ENCODE results near the gene PLP1.
"Not testable (repeated sequence)": the region's sequence is repeated elsewhere in the genome, so short reads cannot be mapped to it uniquely, and the experiment has no call there.

The PLP1 gene, protein sequence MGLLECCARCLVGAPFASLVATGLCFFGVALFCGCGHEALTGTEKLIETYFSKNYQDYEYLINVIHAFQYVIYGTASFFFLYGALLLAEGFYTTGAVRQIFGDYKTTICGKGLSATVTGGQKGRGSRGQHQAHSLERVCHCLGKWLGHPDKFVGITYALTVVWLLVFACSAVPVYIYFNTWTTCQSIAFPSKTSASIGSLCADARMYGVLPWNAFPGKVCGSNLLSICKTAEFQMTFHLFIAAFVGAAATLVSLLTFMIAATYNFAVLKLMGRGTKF

DNA sequence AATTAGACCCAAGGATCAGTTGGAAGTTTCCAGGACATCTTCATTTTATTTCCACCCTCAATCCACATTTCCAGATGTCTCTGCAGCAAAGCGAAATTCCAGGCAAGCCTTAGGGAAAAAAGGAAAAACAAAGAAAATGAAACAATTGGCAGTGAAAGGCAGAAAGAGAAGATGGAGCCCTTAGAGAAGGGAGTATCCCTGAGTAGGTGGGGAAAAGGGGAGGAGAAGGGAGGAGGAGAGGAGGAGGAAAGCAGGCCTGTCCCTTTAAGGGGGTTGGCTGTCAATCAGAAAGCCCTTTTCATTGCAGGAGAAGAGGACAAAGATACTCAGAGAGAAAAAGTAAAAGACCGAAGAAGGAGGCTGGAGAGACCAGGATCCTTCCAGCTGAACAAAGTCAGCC, at the start of gene PLP1:
PLP1 (plus strand) TSS at position 295 of the 400 bp plus-strand sequence. CDS start 156 bp downstream, outside the sequence.
- no peak for DNase-seq

DNA sequence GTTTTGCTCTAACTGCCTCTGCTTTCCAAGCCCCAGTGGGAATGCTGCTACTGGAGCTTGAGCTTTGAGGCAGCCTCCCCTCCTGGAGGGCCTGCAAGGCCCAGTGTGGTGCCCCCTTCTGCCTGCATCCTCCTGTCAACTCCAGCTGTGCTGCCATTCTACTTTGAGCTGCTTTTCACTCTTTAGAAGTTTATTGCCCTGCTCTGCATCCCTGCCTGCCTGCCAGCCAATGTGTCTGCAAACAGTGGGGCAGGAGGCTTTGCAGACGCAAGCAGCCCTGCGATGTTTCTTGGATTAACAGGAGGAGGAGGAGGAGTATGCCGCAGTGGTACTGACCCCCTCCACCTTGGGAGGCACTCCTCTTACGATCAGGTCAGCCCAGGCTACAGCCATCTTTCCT, 49.5 kb upstream of the PLP1 start:
- DNase-seq: no peak

DNA sequence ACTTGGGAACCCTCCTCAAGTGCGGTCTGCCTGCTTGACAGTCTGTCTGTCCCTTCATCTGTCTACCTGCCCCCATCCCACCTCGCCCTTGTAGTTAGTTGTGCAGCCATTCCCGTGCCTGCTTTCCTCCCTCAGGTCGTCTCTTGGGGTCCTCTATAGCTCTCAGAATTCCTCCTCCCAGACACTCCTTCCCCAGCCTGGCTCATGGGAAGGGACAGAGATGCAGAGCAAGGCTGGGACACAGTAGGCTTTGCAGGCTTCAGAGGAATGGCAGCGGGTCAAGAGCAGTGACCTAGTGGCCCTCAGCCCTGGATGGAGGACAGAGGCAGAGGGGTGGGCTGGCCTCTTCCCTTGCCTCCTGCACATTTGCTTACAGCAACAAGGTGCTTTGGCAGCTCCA, 47.6 kb upstream of the PLP1 start:
- DNase-seq: no peak

DNA sequence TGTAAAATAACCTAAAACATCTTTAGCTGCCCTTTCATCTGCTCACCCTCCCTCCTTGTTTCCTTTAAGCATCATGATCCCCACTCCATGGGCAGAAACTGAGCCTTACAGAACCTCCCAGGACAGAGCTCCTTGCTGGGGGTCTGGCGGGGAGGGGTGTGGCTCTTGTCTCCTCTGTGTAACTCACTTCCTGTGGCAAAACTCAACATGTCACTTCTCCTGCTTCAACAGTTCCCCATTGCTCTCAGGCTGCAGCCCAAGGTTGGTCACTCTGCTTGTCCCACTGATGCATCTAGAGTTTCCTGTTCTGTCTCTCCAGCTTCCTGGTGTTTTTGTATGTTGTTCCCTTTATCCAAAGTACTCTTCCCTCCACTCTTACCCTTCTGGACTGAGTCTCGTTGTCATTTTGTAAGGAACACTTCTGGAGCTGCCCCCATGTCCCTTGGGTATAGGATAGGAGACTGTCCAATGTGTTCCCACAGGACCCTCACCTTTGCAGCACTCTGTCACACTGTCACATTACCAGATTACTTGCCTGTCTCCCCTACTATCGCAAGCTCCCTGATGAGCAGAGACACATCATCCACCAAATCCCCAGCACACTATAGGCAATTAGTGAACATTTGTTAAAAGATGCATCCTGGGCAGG, 46.4 kb upstream of the PLP1 start:
- no peak for DNase-seq

DNA sequence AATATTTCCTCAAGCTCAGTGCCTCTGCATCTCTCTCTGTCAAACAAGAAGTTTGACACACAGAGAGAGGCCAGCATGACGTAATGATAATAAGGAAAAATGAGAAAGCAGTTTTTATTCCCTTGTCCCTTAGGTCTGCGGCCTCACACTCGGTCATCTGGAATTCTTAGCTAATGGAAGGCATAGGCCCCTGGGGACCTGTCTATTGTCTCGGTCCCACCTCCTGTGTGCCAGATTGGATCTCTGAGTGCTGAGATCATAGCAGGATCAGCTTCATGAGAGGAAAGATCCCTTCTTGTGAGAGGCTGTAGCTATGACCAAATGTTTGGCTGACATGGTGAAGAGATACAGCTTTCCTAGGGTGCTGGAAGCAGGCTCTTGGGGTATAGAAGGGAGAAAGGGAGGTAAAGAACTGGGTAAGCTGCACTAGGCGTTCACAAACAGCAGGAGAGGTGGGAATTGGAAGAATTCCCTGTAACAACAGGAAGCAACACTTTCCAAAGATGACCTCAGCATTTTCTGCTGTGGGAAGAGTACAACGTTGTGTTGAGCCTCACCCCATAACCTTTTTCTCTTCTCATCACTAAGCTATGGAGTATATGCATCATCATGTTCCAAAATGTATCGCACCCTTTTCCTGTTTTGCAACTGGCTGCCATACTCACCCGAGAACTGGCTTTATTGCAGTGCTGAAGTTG, 45.7 kb upstream of the PLP1 start:
- DNase-seq: no peak

DNA sequence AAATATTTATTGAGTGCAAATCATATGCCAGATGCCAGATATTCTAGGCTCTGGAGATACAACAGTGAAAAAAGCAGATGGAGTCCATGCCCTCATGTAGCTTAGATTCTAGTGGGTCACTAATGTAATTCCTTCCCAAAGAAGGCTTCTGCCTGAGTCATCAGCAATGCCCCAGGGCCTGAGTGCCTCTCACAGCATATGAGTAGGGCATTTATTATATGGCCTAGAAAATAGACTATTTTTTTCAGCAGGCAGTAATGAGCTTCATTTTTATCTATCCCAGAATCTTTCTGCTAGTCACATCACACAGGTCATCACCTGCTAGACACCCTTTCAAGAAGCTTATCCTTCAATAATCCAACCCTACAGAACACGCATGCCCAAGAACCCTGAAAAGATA, 43.6 kb upstream of the PLP1 start:
- DNase-seq: no peak

DNA sequence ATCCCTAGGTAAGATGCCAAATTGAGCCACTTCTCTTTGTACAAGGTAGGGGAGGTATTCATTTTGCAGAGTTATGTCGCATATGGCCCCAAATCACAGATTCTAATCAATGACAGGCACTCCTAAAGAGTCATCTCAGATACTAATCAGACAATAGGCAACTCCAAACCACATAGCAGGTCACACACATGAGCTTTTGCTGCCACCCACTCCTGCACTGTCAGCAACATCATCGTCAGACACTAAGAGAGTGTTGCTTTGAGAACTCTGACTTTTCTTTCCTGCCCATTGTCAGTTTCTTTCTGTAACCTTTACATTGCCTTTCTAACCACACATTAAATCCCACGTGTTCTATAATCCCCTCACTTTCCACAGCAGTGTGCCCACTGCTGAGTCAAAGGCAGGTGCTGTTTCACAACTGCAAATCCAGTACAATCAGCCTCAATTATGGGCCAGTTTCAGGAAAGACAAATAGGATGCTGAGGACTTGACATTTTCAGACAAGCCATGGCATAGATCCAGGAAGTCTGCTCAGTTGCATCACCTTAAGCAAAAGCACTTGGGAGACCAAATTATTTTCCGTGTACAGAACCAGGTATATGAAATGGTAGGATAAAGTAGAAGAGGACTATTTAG, 42.4 kb upstream of the PLP1 start:
- DNase-seq: no peak

DNA sequence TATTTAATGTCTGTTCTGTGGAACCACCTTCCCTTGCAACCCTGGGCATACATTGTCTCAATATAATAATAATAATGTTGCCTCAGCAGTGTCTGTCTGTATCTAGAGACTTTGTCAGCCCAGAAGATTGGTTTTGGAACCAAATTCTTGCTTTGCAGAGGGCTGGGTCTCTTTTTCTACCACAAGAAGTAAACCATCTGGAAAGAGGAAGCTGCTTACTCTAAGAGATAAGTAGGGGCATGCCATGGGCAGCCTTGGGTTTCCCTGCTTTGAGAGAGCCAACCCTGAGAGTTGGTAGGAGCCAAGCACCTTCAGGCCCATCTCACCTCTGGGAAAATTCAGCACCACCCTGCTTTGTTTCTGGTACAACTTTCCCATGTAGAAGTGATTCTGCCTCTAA, 38.9 kb upstream of the PLP1 start:
- DNase-seq: no peak

DNA sequence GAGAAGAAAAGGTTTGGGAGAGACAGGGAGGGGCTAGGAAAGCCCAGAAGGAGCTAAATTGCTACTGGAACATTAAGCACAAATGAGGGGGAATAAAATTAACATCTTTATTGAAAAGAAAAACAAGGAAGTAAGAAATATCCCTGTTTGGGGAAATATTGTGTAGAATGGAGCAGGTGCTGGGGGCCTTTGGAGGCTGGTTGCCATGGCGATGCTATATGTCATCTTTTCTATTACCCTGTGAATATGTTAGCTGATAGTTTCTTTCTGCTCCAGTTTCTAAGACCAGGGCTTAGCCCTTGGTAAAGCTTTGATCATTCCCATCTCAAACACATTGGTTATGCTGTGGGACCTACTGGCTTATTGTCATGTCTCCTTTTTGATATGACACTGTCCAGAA, 37.2 kb upstream of the PLP1 start:
- DNase-seq: no peak

DNA sequence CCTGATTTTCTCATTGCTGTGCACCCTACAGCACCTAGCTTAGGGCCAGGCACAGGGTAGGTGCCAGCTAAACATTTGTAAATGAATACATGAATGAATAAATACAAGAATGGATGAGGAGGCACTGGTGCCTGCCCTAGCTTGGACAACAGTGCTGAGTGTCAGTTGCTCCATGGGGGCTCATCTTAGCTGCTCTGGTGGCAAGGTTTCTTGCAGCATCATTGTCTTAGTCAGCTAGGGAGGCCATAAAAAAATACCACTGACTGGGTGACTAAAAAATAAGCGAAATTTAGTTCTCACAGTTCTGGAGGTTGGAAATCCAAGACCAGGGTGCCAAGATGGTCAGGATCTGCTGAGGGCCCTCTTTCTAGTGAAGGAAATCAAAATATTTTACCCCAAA, 34.8 kb upstream of the PLP1 start:
- no peak for DNase-seq

DNA sequence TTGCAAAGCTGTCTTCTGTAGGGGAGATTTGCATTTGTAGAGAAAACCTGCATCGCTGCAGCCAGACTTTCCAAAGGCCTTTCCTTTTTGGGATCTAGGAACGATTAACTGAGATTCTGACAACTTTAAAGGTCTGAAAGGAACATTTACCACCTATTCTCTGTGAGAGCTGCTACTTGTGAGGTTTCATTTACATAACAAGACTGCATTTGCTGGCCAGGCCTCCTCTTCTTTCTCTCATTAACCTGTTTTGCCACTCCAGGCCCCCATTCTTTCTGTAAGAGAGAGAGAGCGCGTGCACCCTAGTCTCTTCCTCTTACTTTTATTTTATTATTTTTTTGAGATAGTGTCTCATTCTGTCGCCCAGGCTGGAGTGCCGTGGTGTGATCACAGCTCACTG, 34.3 kb upstream of the PLP1 start:
- no peak for DNase-seq

DNA sequence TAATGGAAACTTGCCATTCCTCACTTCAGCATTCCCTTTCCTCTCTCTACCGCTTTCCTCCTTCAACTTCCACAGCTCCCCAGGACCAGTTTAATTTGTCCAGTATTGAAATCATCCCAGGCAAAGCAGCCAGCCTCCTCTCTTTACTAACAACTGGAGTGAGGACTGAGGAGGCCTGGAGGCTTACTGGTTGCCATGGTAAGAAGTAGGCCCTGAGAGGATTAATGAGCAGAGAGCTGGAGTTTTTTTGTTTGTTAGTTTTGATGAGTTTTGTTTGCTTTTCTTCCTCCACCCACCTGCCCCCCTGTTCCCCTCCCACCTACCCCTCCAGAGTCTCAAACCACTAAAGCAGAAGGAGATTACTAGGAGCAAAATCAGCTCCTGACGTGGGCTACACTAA, 29.5 kb upstream of the PLP1 start:
- no peak for DNase-seq

DNA sequence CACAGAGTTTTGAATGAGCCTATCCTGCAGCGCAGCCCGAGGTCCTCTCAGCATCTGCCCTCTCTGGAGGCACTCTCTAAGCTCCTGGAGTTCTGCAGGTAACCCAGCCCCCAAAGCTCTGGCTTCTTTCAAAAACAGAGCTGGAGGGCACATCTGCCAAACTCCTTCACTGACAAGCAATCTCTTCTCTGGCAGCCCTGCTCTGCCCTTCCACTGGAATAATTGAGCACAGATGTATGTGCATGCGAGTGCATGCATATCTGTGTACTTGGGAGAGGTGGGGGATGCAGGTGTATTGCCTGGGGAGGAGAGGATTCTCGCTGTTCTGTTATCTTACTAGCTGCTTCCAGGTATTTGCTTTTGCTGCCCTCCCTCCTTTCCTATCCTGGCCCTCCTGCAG, 22.2 kb upstream of the PLP1 start:
- no peak for DNase-seq

DNA sequence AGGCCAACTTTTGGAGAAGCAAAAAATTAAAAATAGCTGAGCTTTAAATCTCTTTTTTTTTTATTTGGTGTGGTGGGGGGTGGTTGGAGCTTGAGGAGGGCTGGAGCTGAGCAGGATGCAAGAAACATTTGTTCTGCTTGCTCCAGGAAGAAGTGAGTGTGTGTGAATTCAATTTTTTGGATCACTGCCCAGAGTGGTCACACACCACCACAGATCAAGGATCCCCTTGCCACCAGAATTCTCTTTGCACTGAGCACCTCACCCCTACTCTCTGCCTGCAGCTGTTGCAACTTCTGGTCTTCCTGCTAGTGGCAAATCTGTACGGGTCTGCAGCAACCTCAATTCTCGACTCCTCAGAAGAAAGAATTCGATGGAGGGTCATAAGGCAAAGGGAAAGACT, 19.9 kb upstream of the PLP1 start:
- no peak for DNase-seq

DNA sequence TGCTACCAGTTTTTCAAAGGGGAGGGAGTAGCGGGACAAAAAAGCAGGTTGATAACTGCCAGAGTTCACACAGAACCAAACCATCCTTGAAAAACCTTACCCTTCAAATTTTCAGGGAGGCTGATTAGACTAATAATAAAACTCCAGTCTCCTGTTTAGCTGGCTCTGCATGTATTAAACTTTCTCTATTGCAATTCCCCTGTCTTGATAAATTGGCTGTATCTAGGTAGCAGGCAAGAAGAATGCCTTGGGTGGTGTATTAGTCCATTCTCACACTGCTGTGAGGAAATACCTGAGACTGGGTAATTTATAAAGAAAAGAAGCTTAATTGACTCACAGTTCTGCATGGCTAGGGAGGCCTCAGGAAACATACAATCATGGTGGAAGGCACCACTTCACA, 18.1 kb upstream of the PLP1 start:
- no peak for DNase-seq

DNA sequence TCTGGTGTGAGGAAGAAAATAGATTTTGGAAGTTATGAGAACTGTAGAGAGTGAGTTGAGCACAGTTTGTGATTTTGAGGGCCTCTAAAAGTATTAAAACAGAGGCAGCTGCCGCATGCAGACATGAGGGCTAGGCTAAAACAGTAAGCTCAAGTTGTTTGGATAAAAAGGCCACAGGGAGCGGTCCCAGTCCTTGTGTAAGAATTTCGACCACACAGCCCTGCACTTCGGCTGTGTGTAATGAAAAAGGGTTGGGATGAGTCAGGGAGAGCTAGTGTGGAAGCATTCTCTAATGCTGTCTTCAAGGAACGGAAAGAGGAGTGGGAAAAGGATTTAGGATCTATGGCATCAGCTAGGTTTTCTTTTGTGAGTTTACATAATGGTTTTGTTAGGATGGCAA, 13.1 kb upstream of the PLP1 start:
- not testable (repeated sequence) for DNase-seq

DNA sequence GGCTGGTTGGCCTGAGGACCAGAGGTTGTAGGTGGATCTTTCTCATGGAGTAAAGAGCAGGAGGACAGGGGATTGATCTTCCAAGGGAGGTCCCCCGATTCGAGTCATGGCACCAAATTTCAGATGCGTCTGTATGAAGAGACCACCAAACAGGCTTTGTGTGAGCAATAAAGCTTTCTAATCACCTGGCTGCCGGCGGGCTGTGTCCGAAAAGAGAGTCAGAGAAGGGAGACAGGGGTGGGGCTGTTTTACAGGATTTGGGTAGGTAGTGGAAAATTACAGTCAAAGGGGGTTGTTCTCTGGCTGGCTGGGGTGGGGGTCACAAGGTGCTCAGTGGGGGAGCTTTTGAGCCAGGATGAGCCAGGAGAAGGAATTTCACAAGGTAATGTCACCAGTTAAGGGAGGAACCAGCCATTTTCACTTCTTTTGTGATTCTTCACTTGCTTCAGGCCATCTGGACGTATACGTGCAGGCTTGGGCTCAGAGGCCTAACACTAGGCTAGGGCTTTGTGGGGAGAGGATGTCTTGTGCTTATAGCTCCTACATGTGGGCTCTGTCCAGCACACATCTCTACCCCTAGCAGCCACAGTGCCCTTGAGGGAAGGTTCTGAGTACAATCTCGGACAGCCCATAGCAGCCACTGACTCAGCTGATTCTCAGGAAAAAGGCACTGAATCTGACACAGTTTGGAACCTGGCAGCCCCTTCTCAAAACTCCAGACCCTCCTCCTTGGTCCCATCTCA, 9.7 kb upstream of the PLP1 start:
- DNase-seq: not testable (repeated sequence)

DNA sequence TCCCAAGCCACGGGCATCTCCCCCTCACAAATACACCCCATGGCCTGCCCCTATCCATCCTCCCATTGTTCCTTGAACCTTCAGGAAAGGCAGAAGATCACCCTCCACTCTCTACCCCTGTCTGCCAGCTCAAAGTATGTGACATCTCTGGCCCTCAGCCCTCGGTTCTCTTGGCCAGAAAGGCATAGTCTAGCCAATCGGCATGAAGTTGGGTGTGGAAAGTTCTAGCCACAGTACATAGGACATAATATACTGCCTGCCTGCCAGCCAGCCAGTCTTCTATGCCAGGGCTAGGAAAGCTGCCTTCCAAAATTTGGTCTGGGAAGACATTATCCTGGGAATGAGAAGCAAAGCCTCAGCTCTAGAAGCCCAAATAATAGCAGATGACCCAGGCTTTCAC, 3.2 kb upstream of the PLP1 start:
- no peak for DNase-seq

DNA sequence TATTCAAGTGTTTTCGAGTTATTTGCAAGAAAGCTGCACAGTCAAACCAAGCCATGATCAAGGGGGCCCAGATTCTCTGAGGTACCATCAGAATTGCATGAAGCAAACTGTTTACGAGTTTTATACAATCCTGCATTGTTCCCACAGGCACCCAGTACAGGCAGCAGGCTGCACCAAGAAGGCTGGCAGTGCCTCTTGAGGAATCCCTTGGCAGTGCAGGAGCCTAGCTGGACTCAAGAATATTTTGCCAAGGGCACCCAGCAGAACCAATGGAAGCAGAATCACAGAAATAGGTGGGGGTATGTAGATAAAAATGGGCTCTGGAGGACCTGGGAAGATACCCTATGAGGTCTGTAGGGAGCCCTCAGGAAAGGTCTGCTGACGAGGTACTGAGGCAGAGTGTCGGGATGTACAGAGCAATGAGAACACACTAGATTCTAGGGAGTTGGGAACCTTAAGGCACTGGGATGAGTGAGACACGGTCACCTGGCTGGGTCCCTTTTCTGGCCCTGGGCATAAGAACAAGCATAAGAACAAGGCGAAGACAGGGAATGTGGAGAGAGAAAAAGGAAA, 2.5 kb upstream of the PLP1 start:
- DNase-seq: no peak

DNA sequence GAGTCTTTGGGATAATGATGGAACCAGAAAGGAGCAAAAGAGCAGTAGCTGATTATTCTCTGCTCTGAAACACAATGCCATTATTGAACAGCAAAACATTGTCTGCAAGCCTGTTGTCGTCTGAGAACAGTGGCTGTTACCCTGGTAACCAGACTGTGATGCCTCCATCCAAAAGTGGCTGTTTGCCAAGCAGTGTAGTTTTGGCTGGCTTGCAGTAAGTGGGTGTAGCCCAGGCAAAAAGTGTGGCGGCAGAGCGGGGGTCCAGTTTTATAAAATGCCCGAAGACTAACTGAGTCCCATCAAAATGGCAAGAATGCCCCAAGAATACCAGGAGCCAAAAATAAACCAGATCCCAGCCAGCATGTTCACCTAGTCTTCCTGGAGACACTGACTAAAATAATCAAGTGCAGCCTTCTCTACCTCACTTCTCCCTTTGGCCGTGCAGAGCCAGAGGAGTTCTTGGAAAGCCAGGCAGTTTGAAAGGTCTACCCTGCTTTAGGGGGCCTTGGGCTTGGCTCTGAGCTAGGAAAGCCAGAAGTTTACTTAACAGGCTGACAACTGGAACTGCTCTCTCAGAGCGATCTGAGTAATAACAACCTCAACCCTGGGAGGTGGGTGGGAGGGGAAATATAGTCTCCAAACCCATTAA, 2.6 kb downstream of the PLP1 start:
- DNase-seq: no peak

DNA sequence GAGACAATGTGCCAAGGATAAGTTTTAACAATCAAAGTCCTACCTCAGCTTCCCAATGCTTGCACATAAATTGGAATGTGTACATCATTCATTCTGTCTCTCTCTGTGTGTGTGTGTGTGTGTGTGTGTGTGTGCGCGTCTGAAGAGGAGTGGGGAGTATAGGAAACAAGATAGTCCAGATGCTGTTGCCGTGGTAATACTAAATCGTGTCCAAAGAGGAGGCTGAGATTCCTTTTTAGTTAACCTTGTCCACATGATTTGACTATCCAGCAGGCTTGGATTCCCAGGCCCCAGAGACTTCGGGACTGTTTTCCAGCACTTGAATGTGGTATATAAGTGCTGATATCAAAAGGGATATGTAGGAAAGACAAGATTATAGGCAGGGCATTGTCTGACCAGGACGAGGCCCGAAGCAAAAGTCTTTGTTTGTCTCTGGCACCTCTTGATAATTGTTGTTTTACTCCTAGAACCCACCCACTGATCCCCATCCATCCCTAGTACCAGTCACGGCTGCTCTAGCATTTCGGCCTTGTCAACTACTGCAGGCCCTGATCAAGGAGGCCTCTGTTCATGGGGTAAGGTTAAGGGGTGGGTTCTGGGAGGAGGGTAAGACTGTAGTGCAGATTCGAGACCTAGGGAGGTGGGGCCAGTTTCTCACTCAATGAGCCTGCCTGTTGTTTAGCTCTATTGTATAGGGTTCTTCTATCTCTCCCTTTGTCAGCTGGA, 3.9 kb downstream of the PLP1 start:
- DNase-seq: no peak

DNA sequence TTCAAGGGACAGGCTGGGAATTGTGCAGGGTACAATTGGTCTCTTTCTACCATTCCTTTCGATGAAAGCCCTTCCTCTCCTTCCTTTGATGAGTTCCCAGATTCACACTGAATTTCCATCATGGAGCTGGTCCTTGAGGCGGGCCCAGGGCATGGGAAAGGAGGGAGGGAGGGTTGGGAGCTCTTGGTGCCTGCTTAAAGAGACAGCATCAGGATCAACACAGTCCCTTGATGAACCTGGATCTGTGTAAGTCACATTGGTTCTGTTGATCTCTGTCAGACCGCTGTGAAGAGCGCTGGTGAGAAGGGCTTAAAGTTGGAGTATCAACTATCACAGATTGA, 4.4 kb downstream of the PLP1 start:
- DNase-seq: no peak

All from GF-D8 (cell line).